MCF 10A (cell line): ENCODE measurements around the gene APOA4. TPM values are rescaled to one million over a fixed set of nuclear protein-coding genes. Genes with fewer than 3 reads are reported as not detected.

Experiments used
- BruUV-seq: library from RNA; stranded (reverse); fragments of 400-500 nt; replicated peaks from 2 replicates; lab custom pipeline; 2021; lab: Mats Ljungman, UMichigan
- CTCF ChIA-PET: fragments of 300-600 bp; sonication (Branson Sonifier 250); formaldehyde crosslinking; extraction: SDS; loops from one replicate; lab custom pipeline; 2021; ENCODE audit warnings: antibody characterized with exemption, inconsistent platforms; lab: Yijun Ruan, JAX
- POLR2A ChIA-PET: fragments of 300-600, 350-650 bp; sonication (Branson Sonifier 250); formaldehyde crosslinking; extraction: SDS; loops from one replicate; lab custom pipeline; 2020; ENCODE audit warnings: antibody characterized with exemption, inconsistent platforms; lab: Yijun Ruan, JAX
- DNase-seq: peaks from one replicate; pipeline ENCODE4 v3.0.0-alpha.2; 2018; ENCODE audit not compliant: unreplicated experiment
- H3K27ac Mint-ChIP-seq: one replicate; pipeline ENCODE4 v1.8.0; 2022; ENCODE audit warnings: mild to moderate bottlenecking, low read depth, mixed read lengths; ENCODE audit not compliant: unreplicated experiment
- H3K27me3 Mint-ChIP-seq: one replicate; pipeline ENCODE4 v1.8.0; 2022; ENCODE audit warnings: mixed read lengths; ENCODE audit not compliant: insufficient read depth, unreplicated experiment
- H3K36me3 Mint-ChIP-seq: one replicate; pipeline ENCODE4 v1.8.0; 2022; ENCODE audit warnings: mild to moderate bottlenecking, moderate library complexity, mixed read lengths; ENCODE audit not compliant: insufficient read depth, unreplicated experiment
- H3K4me1 Mint-ChIP-seq: one replicate; pipeline ENCODE4 v1.8.0; 2022; ENCODE audit warnings: mixed read lengths; ENCODE audit not compliant: insufficient read depth, unreplicated experiment
- H3K4me3 Mint-ChIP-seq: one replicate; pipeline ENCODE4 v1.8.0; 2022; ENCODE audit warnings: mild to moderate bottlenecking, moderate library complexity, mixed read lengths; ENCODE audit not compliant: unreplicated experiment
- H3K9me3 Mint-ChIP-seq: one replicate; pipeline ENCODE4 v1.8.0; 2022; ENCODE audit warnings: mixed read lengths; ENCODE audit not compliant: unreplicated experiment
- CTCF ChIP-seq: fragments of 200-600 bp; IDR thresholded peaks from one replicate; pipeline ENCODE4 v1.8.0; 2022; ENCODE audit warnings: antibody characterized with exemption, mild to moderate bottlenecking; ENCODE audit not compliant: unreplicated experiment
- intact Hi-C: fragments of 100-400 bp; cut with micrococcal nuclease; formaldehyde crosslinking; loops from 2 replicates; pipeline ENCODE4 v1.14.1; 2022
- total RNA-seq: library from RNA; stranded (reverse); gene quantifications from 2 replicates; pipeline ENCODE4 v1.2.3, GENCODE V29; 2022

APOA4 gene
- total RNA-seq, 1 experiment from 2014 or later, result not detected

DNA sequence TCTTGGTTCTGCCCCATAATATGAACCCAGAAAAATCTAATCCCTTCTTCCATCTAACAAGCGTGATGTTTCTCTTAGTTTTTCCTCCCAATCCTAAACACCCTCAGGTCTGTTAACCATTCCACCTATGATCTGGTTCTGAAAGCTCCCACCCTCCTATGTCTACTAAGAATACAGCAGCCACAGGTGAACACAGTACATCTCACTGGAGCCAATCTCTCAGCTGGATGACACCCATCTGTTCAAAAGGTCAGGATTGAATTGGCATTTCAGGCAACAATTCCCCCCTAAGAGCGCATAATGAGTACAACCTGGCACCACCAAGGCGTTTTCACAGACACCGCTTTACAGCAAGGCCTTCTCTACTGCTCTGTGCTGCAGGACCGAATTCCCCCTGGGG lies 33.3 kb upstream of the APOA4 start:
- H3K9me3 Mint-ChIP-seq, result no peaks in the 10 kb centered on the region
- no peak for TF ChIP-seq CTCF
- DNase-seq, result no peak
- H3K27ac Mint-ChIP-seq, result no peak overlapping the region
- POLR2A ChIA-PET, result no interaction called here
- intact Hi-C loops, result no loop called here
- no peak overlapping the region for H3K4me3 Mint-ChIP-seq
- no peaks in the 10 kb centered on the region for H3K27me3 Mint-ChIP-seq
- CTCF ChIA-PET, result interaction anchor here (1.1 kb wide), 1 partner anchor 250 kb away, joined by 4 read pairs; no protein-coding TSS in a partner anchor
- no TSS peak for BruUV-seq
- H3K36me3 Mint-ChIP-seq, result peaks cover 49% of the 10 kb centered on the region
- H3K4me1 Mint-ChIP-seq, result peaks cover 18% of the 10 kb centered on the region

GRCh38 chr11:116855413-116855812 lies 32.3 kb upstream of the APOA4 start:
- Mint-ChIP-seq H3K27me3 (no peaks in the 10 kb centered on the region), H3K27ac (no peak overlapping the region), H3K36me3 (peaks cover 43% of the 10 kb centered on the region), H3K4me1 (peaks cover 18% of the 10 kb centered on the region), H3K9me3 (no peaks in the 10 kb centered on the region), H3K4me3 (no peak overlapping the region)
- CTCF ChIA-PET, result interaction anchor here (1.2 to 5.3 kb wide), 2 partner anchors 19 to 251 kb away, joined by 3 to 24 read pairs; partner anchors contain the start of gene APOA1
- BruUV-seq, result no TSS peak
- intact Hi-C loops, result no loop called here
- TF ChIP-seq CTCF, result no peak
- no peak for DNase-seq
- POLR2A ChIA-PET, result interaction anchor here (0.6 kb wide), 1 partner anchor 169 kb away, joined by 3 read pairs; no protein-coding TSS in a partner anchor

- H3K36me3 Mint-ChIP-seq, result peaks cover 43% of the 10 kb centered on the region
- POLR2A ChIA-PET, result interaction anchor here (0.6 kb wide), 1 partner anchor 255 kb away, joined by 6 read pairs; no protein-coding TSS in a partner anchor
- DNase-seq, result peak; percentile 50
- no peaks in the 10 kb centered on the region for H3K27me3 Mint-ChIP-seq
- H3K4me3 Mint-ChIP-seq, result no peak overlapping the region
- no peaks in the 10 kb centered on the region for H3K9me3 Mint-ChIP-seq
- intact Hi-C loops, result no loop called here
- H3K4me1 Mint-ChIP-seq, result peaks cover 18% of the 10 kb centered on the region
- CTCF ChIA-PET, result interaction anchor here (0.8 to 5.3 kb wide), 5 partner anchors 9 to 252 kb away, joined by 3 to 24 read pairs (median 4); partner anchors contain the start of gene APOA1
- no peak overlapping the region for H3K27ac Mint-ChIP-seq
- no peak for TF ChIP-seq CTCF
- no TSS peak for BruUV-seq
Measured at GRCh38 chr11:116853461-116854073, 30.5 kb upstream of the APOA4 start.

- no peak for TF ChIP-seq CTCF
- Mint-ChIP-seq H3K36me3 (peaks cover 42% of the 10 kb centered on the region), H3K4me1 (peaks cover 18% of the 10 kb centered on the region), H3K27ac (peak overlapping the region; percentile 24), H3K9me3 (no peaks in the 10 kb centered on the region), H3K4me3 (no peak overlapping the region), H3K27me3 (no peaks in the 10 kb centered on the region)
- intact Hi-C loops, result no loop called here
- ChIA-PET POLR2A (interaction anchor here (0.7 kb wide), 1 partner anchor 16 kb away, joined by 4 read pairs; no protein-coding TSS in a partner anchor), CTCF (interaction anchor here (0.6 to 5.3 kb wide), 5 partner anchors 8 to 254 kb away, joined by 3 to 24 read pairs (median 4); partner anchors contain the start of gene APOA1)
- no peak for DNase-seq
- no TSS peak for BruUV-seq
Measured at GRCh38 chr11:116852261-116853031, 29.3 kb upstream of the APOA4 start.
